GM19452 (cell line): Measurements from ENCODE around the gene WDR59.
"Not testable (repeated sequence)": the region's sequence is repeated elsewhere in the genome, so short reads cannot be mapped to it uniquely, and the experiment has no call there.

Experiments used
- ATAC-seq: cut with Tn5 transposase; IDR thresholded peaks from one replicate; pipeline ENCODE4 v1.9.1; 2021; ENCODE audit not compliant: unreplicated experiment

The WDR59 gene

GRCh38 chr16:74908759-74909158 is 76.2 kb downstream of the WDR59 start:
- not testable (repeated sequence) for ATAC-seq

- ATAC-seq: no peak
Observed at GRCh38 chr16:74903901-74904678, 80.8 kb downstream of the WDR59 start.

- no peak for ATAC-seq
Observed at GRCh38 chr16:74903120-74903519, 81.8 kb downstream of the WDR59 start.

- ATAC-seq: no peak
Observed at GRCh38 chr16:74902161-74902560, 82.8 kb downstream of the WDR59 start.

- ATAC-seq: no peak
Observed at GRCh38 chr16:74901606-74902005, 83.3 kb downstream of the WDR59 start.

GRCh38 chr16:74899816-74900215 is 85.1 kb downstream of the WDR59 start:
- ATAC-seq: no peak

- no peak for ATAC-seq
Observed at GRCh38 chr16:74898659-74899058, 86.3 kb downstream of the WDR59 start.

GRCh38 chr16:74896389-74897370 is 88.2 kb downstream of the WDR59 start:
- no peak for ATAC-seq

GRCh38 chr16:74893541-74893940 is 91.4 kb downstream of the WDR59 start:
- no peak for ATAC-seq

GRCh38 chr16:74892574-74893461 is 92.1 kb downstream of the WDR59 start:
- ATAC-seq: peak; percentile 84

- no peak for ATAC-seq
Observed at GRCh38 chr16:74888888-74889287, 96.0 kb downstream of the WDR59 start.

GRCh38 chr16:74888232-74888862 is 96.6 kb downstream of the WDR59 start:
- ATAC-seq: no peak

- ATAC-seq: no peak
Observed at GRCh38 chr16:74887084-74887483, 97.8 kb downstream of the WDR59 start.

- no peak for ATAC-seq
Observed at GRCh38 chr16:74877706-74878105, 107.2 kb downstream of the WDR59 start.

- ATAC-seq: no peak
Observed at GRCh38 chr16:74874912-74875546, 109.9 kb downstream of the WDR59 start.

GRCh38 chr16:74874123-74874522 is 110.8 kb downstream of the WDR59 start:
- no peak for ATAC-seq

GRCh38 chr16:74872302-74872701 is 112.6 kb downstream of the WDR59 start:
- ATAC-seq: no peak

- no peak for ATAC-seq
Observed at GRCh38 chr16:74871608-74872007, 113.3 kb downstream of the WDR59 start.

GRCh38 chr16:74868501-74868900 is 116.4 kb downstream of the WDR59 start:
- no peak for ATAC-seq

GRCh38 chr16:74868035-74868434 is 116.9 kb downstream of the WDR59 start:
- no peak for ATAC-seq
